ENCODE data around the gene ORAI3.

DNA sequence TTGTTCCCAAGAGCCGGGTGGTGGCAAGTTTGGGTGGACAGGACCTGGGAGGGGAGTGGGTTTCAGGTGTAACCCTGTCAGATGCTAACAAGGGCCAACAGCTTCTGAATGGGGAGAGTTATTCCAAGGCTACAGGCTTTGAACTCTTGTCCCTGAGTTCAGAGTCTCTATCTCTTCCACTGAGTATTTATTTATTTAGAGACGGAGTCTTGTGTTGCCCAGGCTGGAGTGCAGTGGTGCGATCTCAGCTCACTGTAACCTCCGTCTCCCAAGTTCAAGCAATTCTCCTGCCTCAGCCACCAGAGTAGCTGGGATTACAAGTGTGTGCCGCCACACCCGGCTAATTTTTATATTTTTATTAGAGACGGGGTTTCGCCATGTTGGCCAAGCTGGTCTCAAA, 6.1 kb downstream of the ORAI3 start:
- TF ChIP-seq EZH2 (IDR thresholded peaks at IDR 0.05; ENCODE audit: low read length, unreplicated experiment) = no peak
- no peak for TF ChIP-seq CTCF (conservative IDR thresholded peaks at IDR 0.05; ENCODE audit: low read depth, low read length)
